HepG2 (cell line): ENCODE results near the gene TOR1AIP1. TPM values are rescaled to one million over a fixed set of nuclear protein-coding genes. Genes with fewer than 3 reads are reported as not detected.

Source experiments
- CBFB ChIP-seq: sonication (generic); formaldehyde crosslinking; IDR thresholded peaks from 2 replicates; pipeline ENCODE4 v1.4.0; 2020; ENCODE audit warnings: missing genetic modification reagents
- GATA4 ChIP-seq: sonication (generic); IDR thresholded peaks from 2 replicates; pipeline ENCODE4 v1.6.1; 2016; ENCODE audit warnings: antibody characterized with exemption, low read depth, borderline replicate concordance
- IKZF1 ChIP-seq: fragments of 450-650 bp; IDR thresholded peaks from 2 replicates; pipeline ENCODE4 v1.7.1; 2016
- MEIS2 ChIP-seq: sonication (generic); formaldehyde crosslinking; IDR thresholded peaks from 2 replicates; pipeline ENCODE4 v1.9.0; 2021; ENCODE audit warnings: mild to moderate bottlenecking, missing genetic modification reagents
- MZF1 ChIP-seq: sonication (generic); formaldehyde crosslinking; IDR thresholded peaks from 2 replicates; pipeline ENCODE4 v1.8.1; 2023; ENCODE audit warnings: mild to moderate bottlenecking, missing genetic modification reagents, borderline replicate concordance
- U2AF1 ChIP-seq: fragments of 200-400 bp; formaldehyde crosslinking; optimal IDR thresholded peaks from 2 replicates; pipeline ENCODE3; 2017; ENCODE audit warnings: mild to moderate bottlenecking, low read depth, low read length
- ZNF230 ChIP-seq: sonication (generic); formaldehyde crosslinking; IDR thresholded peaks from 2 replicates; pipeline ENCODE4 v1.4.0; 2020; ENCODE audit warnings: mild to moderate bottlenecking, missing genetic modification reagents
- ZNF460 ChIP-seq: sonication (generic); formaldehyde crosslinking; IDR thresholded peaks from 2 replicates; pipeline ENCODE4 v1.5.1; 2020; ENCODE audit warnings: missing genetic modification reagents, mild to moderate bottlenecking, borderline replicate concordance
- ZSCAN25 ChIP-seq: sonication (generic); formaldehyde crosslinking; IDR thresholded peaks from 2 replicates; pipeline ENCODE4 v1.8.0; 2022; ENCODE audit warnings: mild to moderate bottlenecking, missing genetic modification reagents
- polyA plus RNA-seq, 8 experiments: library from polyadenylated mRNA; depleted of rRNA in 3 of 8; stranded (reverse) in 7 of 8; unstranded in 1 of 8; fragments of >200 nt; fragmentation: Illumina TruSeq in 4 of 8; extraction: Trizol in 4 of 8; gene quantifications; 2 replicates each; pipeline versions ENCODE4 v1.2.1 to v1.2.3, GENCODE V29; 2011 to 2016; ENCODE audit warnings: low read depth in 4 of 8, missing spikeins in 1 of 8, mixed read lengths in 1 of 8; ENCODE audit not compliant: insufficient read depth in 1 of 8
- total RNA-seq, 5 experiments: library from RNA; depleted of rRNA; stranded (reverse); fragments of >200 nt; fragmentation: Illumina TruSeq; extraction: Trizol; gene quantifications; 2 replicates each; pipeline ENCODE4 v1.2.3, GENCODE V29; 2016; ENCODE audit warnings: low read depth in 1 of 5
- TF ChIP-seq, protein P1 (sequence below): sonication (generic); formaldehyde crosslinking; IDR thresholded peaks from 2 replicates; pipeline ENCODE4 v1.8.0; 2022; ENCODE audit warnings: mild to moderate bottlenecking, missing genetic modification reagents; ENCODE audit not compliant: insufficient replicate concordance
- TF ChIP-seq, protein P2 (sequence below): sonication (generic); formaldehyde crosslinking; conservative IDR thresholded peaks from 2 replicates; pipeline ENCODE4 v1.4.0; 2020; ENCODE audit warnings: mild to moderate bottlenecking, missing genetic modification reagents, moderate library complexity
- TF ChIP-seq, protein P3 (sequence below): sonication (generic); formaldehyde crosslinking; IDR thresholded peaks from 2 replicates; pipeline ENCODE4 v1.5.0; 2020; ENCODE audit warnings: missing genetic modification reagents, mild to moderate bottlenecking, borderline replicate concordance
- TF ChIP-seq, protein P4 (sequence below): sonication (generic); formaldehyde crosslinking; IDR thresholded peaks from 2 replicates; pipeline ENCODE4 v1.8.0; 2022; ENCODE audit warnings: mild to moderate bottlenecking, missing genetic modification reagents
- TF ChIP-seq, protein P5 (sequence below): sonication (generic); formaldehyde crosslinking; conservative IDR thresholded peaks from 2 replicates; pipeline ENCODE4 v1.5.0; 2020; ENCODE audit warnings: missing genetic modification reagents
- TF ChIP-seq, protein P6 (sequence below): sonication (generic); formaldehyde crosslinking; IDR thresholded peaks from 2 replicates; pipeline ENCODE4 v1.4.0; 2020; ENCODE audit warnings: mild to moderate bottlenecking, low read depth, missing genetic modification reagents

The TOR1AIP1 gene
- total and polyA plus RNA-seq, 2 of the 13 experiments (the other 11 are each of a cell fraction or from before 2014, with no cell fraction given), result 15.6 to 29.0 TPM

DNA sequence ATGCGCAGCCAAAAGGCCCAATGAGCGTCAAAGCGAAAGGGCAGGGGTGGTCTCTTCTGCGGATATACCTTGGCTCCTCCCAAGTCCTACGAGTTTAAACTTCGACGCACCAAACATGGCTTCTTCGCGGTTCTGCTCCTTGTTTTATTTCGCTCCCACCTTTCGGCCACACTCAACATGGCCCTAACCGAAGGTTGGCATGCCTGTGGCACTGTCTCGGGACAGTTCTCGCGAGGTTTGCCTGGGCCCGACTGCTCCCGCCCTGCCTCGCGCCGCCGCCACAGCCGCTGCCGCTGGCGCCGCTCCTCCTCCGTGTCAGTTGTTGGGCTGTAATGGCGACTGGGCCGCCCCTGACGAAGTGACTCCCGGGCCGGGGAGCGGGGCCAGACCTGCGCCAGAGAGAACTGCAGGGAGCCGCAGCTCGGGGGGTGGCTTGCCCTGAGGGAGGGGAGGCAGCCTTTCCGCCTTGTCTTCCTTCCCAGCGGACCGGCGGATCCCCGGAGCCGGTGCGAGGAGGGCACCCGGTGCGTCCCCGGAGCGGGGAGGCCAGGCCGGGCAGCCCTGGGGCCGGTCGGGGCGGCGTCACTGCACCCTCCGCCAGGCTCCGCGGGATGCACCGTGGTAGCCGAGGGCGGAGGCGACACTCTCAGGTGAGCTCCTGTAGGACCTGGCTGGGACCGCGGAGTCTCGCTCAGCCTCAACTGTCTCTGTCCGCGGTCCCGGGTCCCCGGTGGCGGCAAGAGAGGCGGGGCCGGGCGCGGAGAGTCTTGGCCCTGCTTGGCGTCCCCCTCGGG, 72.6 kb downstream of the TOR1AIP1 start, which contains the start of gene CEP350 (continued):
- TF ChIP-seq ZNF230 (CRISPR knock-in tag), result peak; percentile 82; the same call in 1 of the 2 replicates
- no peak; the same call in 1 of the 2 replicates for TF ChIP-seq ZSCAN25 (CRISPR knock-in tag)
- 0 out of 2 replicates have a peak, but pooled peaks have one; percentile 67 for TF ChIP-seq MZF1
- TF ChIP-seq, protein P1, sequence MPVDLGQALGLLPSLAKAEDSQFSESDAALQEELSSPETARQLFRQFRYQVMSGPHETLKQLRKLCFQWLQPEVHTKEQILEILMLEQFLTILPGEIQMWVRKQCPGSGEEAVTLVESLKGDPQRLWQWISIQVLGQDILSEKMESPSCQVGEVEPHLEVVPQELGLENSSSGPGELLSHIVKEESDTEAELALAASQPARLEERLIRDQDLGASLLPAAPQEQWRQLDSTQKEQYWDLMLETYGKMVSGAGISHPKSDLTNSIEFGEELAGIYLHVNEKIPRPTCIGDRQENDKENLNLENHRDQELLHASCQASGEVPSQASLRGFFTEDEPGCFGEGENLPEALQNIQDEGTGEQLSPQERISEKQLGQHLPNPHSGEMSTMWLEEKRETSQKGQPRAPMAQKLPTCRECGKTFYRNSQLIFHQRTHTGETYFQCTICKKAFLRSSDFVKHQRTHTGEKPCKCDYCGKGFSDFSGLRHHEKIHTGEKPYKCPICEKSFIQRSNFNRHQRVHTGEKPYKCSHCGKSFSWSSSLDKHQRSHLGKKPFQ (CRISPR knock-in tag), result peak; percentile 91
- TF ChIP-seq, protein P2, sequence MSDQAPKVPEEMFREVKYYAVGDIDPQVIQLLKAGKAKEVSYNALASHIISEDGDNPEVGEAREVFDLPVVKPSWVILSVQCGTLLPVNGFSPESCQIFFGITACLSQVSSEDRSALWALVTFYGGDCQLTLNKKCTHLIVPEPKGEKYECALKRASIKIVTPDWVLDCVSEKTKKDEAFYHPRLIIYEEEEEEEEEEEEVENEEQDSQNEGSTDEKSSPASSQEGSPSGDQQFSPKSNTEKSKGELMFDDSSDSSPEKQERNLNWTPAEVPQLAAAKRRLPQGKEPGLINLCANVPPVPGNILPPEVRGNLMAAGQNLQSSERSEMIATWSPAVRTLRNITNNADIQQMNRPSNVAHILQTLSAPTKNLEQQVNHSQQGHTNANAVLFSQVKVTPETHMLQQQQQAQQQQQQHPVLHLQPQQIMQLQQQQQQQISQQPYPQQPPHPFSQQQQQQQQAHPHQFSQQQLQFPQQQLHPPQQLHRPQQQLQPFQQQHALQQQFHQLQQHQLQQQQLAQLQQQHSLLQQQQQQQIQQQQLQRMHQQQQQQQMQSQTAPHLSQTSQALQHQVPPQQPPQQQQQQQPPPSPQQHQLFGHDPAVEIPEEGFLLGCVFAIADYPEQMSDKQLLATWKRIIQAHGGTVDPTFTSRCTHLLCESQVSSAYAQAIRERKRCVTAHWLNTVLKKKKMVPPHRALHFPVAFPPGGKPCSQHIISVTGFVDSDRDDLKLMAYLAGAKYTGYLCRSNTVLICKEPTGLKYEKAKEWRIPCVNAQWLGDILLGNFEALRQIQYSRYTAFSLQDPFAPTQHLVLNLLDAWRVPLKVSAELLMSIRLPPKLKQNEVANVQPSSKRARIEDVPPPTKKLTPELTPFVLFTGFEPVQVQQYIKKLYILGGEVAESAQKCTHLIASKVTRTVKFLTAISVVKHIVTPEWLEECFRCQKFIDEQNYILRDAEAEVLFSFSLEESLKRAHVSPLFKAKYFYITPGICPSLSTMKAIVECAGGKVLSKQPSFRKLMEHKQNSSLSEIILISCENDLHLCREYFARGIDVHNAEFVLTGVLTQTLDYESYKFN (CRISPR knock-in tag), result peak; percentile 44
- TF ChIP-seq, protein P3, sequence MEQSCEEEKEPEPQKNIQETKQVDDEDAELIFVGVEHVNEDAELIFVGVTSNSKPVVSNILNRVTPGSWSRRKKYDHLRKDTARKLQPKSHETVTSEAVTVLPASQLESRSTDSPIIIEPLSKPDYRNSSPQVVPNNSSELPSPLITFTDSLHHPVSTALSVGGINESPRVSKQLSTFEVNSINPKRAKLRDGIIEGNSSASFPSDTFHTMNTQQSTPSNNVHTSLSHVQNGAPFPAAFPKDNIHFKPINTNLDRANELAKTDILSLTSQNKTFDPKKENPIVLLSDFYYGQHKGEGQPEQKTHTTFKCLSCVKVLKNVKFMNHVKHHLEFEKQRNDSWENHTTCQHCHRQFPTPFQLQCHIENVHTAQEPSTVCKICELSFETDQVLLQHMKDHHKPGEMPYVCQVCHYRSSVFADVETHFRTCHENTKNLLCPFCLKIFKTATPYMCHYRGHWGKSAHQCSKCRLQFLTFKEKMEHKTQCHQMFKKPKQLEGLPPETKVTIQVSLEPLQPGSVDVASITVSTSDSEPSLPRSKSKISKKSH (CRISPR knock-in tag), result peak; percentile 75
- no peak; the same call in 1 of the 2 replicates for TF ChIP-seq ZNF460
- TF ChIP-seq U2AF1, result no peak
- TF ChIP-seq IKZF1, result no peak
- TF ChIP-seq GATA4, result 0 out of 2 replicates have a peak, but pooled peaks have one; percentile 31
- TF ChIP-seq, protein P4, sequence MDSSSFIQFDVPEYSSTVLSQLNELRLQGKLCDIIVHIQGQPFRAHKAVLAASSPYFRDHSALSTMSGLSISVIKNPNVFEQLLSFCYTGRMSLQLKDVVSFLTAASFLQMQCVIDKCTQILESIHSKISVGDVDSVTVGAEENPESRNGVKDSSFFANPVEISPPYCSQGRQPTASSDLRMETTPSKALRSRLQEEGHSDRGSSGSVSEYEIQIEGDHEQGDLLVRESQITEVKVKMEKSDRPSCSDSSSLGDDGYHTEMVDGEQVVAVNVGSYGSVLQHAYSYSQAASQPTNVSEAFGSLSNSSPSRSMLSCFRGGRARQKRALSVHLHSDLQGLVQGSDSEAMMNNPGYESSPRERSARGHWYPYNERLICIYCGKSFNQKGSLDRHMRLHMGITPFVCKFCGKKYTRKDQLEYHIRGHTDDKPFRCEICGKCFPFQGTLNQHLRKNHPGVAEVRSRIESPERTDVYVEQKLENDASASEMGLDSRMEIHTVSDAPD (CRISPR knock-in tag), result peak; percentile 72; the same call in 1 of the 2 replicates
- TF ChIP-seq, protein P5, sequence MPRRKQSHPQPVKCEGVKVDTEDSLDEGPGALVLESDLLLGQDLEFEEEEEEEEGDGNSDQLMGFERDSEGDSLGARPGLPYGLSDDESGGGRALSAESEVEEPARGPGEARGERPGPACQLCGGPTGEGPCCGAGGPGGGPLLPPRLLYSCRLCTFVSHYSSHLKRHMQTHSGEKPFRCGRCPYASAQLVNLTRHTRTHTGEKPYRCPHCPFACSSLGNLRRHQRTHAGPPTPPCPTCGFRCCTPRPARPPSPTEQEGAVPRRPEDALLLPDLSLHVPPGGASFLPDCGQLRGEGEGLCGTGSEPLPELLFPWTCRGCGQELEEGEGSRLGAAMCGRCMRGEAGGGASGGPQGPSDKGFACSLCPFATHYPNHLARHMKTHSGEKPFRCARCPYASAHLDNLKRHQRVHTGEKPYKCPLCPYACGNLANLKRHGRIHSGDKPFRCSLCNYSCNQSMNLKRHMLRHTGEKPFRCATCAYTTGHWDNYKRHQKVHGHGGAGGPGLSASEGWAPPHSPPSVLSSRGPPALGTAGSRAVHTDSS, result no peak
- TF ChIP-seq, protein P6, sequence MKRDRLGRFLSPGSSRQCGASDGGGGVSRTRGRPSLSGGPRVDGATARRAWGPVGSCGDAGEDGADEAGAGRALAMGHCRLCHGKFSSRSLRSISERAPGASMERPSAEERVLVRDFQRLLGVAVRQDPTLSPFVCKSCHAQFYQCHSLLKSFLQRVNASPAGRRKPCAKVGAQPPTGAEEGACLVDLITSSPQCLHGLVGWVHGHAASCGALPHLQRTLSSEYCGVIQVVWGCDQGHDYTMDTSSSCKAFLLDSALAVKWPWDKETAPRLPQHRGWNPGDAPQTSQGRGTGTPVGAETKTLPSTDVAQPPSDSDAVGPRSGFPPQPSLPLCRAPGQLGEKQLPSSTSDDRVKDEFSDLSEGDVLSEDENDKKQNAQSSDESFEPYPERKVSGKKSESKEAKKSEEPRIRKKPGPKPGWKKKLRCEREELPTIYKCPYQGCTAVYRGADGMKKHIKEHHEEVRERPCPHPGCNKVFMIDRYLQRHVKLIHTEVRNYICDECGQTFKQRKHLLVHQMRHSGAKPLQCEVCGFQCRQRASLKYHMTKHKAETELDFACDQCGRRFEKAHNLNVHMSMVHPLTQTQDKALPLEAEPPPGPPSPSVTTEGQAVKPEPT, result peak; percentile 75; the same call in 1 of the 2 replicates
- peak; percentile 10 for TF ChIP-seq MEIS2 (CRISPR knock-in tag)
- TF ChIP-seq CBFB (CRISPR knock-in tag), result peak; percentile 76; the same call in 1 of the 2 replicates
